ES-I3 (cell line): ENCODE results near the gene PRKCH.

Experiments
- H3K36me3 ChIP-seq: 2 replicates; pipeline ENCODE4 v1.6.1; 2013; ENCODE audit warnings: mild to moderate bottlenecking, low read length, control low read depth, moderate library complexity; ENCODE audit not compliant: insufficient read depth
- H3K4me1 ChIP-seq: 2 replicates; pipeline ENCODE4 v1.6.1; 2013; ENCODE audit warnings: mild to moderate bottlenecking, control low read depth, low read length; ENCODE audit not compliant: insufficient read depth
- H3K9ac ChIP-seq: 2 replicates; pipeline ENCODE4 v1.6.1; 2013; ENCODE audit warnings: low read depth, mild to moderate bottlenecking, low read length, moderate library complexity
- H3K9me3 ChIP-seq: 2 replicates; pipeline ENCODE4 v1.6.1; 2013; ENCODE audit warnings: mild to moderate bottlenecking, low read length, moderate library complexity; ENCODE audit not compliant: control insufficient read depth, insufficient read depth

Gene PRKCH

DNA sequence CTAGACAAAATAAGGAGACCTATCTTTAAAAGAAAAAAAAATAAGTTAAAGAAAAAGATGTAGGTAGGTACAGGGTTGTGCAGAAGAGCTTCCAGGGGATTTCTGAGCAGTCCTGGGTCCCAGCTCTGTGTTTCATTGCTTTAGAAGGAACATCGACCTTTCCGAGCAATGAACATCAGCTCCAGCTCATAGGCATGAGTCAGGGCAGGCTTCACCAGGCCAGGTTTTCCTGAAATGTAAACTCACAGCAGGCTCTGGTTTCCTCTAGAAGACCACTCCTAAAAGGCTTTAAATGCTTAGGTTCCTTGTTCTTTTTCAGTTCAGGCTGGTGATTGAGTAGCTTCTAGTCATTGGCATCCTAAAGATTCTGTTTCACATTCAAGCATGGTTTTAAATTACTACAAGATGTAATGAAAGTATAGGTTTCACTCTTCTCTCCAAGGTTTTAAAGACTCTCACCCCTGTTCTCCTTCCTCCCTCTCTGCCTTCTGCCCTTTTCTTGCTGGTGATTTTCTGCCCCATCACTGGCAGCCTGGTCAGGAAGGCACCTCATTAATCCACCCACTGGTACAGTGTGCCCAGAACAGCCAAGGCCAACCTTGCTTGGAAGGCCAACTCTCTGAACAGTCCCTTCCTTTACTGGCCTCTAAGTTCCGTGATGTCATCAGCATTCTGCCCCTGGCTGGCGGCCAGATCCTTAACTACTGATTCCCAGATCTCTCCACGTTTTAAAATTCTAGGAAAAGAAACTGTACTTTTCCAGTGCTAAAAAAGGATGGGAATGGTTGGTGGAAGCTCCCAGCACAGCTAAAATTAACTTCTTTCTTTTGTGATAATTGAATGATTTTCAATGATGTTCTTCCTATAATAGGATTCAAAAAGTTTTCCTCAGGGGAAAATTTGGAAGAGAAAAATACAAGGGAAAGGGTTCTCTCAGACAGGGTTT is 264.5 kb downstream of the PRKCH start:
- Histone ChIP-seq H3K9ac (no peak overlapping the region), H3K36me3 (no peaks in the 10 kb centered on the region), H3K9me3 (no peaks in the 10 kb centered on the region), H3K4me1 (no peaks in the 10 kb centered on the region; the same call in 1 of the 2 replicates)

GRCh38 chr14:61586544-61587055 is 265.2 kb downstream of the PRKCH start:
- Histone ChIP-seq H3K4me1 (no peaks in the 10 kb centered on the region; the same call in 1 of the 2 replicates), H3K36me3 (no peaks in the 10 kb centered on the region), H3K9ac (no peak overlapping the region), H3K9me3 (no peaks in the 10 kb centered on the region)

DNA sequence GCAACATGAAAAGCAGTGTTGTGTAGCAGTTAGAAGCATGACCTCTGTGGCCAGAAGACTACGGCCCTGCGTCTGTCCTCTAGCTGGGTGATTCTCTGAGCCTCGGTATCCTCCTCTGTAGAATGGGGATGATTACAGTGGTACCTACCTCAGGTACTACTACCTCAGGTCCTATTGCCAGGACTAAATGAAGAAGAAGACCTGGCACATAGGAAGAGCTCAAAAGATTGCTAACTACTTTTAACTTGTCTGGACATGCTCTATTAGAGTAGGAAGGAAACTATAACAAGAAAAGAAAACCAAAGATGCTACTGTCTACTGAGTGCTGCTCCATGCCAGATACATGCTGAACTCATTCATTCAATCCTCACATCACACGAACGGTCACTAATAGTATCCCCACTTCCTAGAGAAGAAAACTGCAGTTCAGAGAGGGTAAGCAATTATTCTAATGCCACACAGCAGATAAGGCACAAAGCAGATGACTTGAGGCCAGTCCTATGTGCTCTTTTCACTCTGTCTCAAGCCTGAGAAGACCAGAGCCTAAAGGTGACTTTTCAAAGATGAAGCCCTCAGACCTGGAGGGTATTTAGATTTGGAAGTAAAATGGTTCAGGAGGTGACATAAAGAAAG is 265.8 kb downstream of the PRKCH start:
- no peaks in the 10 kb centered on the region; the same call in 1 of the 2 replicates for H3K4me1 ChIP-seq
- H3K9me3 ChIP-seq, result no peaks in the 10 kb centered on the region
- no peak overlapping the region for H3K9ac ChIP-seq
- no peaks in the 10 kb centered on the region for H3K36me3 ChIP-seq

GRCh38 chr14:61588419-61588901 is 267.1 kb downstream of the PRKCH start:
- Histone ChIP-seq H3K9ac (no peak overlapping the region), H3K4me1 (no peaks in the 10 kb centered on the region; the same call in 1 of the 2 replicates), H3K9me3 (no peaks in the 10 kb centered on the region), H3K36me3 (no peaks in the 10 kb centered on the region)

- H3K9ac ChIP-seq, result no peak overlapping the region
- H3K36me3 ChIP-seq, result no peaks in the 10 kb centered on the region
- H3K9me3 ChIP-seq, result no peaks in the 10 kb centered on the region
- no peaks in the 10 kb centered on the region; the same call in 1 of the 2 replicates for H3K4me1 ChIP-seq
These were observed 268.6 kb downstream of the PRKCH start for GRCh38 chr14:61589691-61590581.

DNA sequence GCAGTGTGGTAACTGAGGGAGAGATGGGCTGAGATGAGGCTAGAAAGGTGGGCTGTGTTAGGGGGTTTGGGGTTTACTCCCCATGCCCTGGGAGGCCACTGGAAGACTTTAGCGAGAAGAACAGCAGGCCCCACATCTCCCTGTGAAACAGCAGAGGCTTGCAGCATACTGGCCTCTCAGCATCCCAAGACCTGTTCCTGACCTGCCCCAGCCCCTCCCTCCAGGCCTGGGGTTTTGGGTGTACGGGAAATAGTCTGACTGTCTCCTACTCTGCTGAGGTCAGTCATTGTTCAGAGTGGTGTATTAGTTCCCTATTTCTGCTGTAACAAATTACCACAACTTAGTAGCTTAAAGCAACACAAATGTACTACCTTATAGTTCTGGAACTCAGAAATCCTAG is 270.5 kb downstream of the PRKCH start:
- Histone ChIP-seq H3K36me3 (no peaks in the 10 kb centered on the region), H3K9ac (no peak overlapping the region), H3K9me3 (no peaks in the 10 kb centered on the region), H3K4me1 (peaks cover 7% of the 10 kb centered on the region)

DNA sequence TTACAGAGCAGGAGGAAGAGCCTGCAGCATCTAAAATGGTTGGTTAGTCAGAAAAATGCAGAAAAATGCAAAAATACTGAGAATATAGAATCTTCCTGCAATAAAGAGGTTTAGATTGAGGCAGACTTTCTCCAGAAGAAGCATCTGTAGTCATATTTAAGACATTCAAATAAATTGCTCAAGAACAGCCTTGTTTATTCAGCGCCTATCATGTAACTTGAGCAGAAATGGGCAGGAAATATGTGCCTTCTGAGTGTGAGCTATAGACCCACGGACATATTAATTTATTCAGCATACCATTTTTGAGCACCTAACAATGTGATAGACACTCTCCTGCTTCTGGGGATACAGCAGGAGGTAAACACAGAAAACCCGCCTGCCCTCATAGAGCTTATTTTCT is 272.0 kb downstream of the PRKCH start:
- no peaks in the 10 kb centered on the region for H3K36me3 ChIP-seq
- peaks cover 13% of the 10 kb centered on the region for H3K4me1 ChIP-seq
- H3K9ac ChIP-seq, result no peak overlapping the region
- H3K9me3 ChIP-seq, result no peaks in the 10 kb centered on the region

- no peaks in the 10 kb centered on the region for H3K9me3 ChIP-seq
- no peak overlapping the region for H3K9ac ChIP-seq
- peaks cover 17% of the 10 kb centered on the region for H3K4me1 ChIP-seq
- H3K36me3 ChIP-seq, result no peaks in the 10 kb centered on the region
These were observed 275.6 kb downstream of the PRKCH start for GRCh38 chr14:61596990-61597389.

- H3K9ac ChIP-seq, result no peak overlapping the region
- no peaks in the 10 kb centered on the region for H3K36me3 ChIP-seq
- peaks cover 29% of the 10 kb centered on the region for H3K4me1 ChIP-seq
- H3K9me3 ChIP-seq, result no peaks in the 10 kb centered on the region
These were observed 277.6 kb downstream of the PRKCH start for GRCh38 chr14:61598980-61599379.

DNA sequence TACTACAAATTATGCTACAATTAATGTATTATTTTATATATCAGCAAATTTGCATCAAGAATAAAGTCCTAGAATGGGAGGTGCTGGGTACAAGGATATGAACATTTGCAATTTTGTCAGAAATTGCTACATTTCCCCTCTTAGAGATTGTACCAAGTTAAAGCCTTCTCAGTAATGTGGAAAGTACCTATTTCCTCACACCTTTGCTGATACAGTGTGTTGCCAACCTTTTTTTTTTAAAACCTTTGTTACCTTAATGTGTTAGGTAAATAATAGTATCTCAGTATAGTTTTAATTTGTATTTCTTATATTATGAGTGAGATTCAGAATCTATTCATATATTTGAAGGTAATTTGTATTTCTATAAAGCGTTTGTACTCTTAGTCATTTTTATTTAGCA is 278.6 kb downstream of the PRKCH start:
- H3K9ac ChIP-seq, result no peak overlapping the region
- no peaks in the 10 kb centered on the region for H3K9me3 ChIP-seq
- H3K36me3 ChIP-seq, result no peaks in the 10 kb centered on the region
- H3K4me1 ChIP-seq, result peaks cover 29% of the 10 kb centered on the region
